ENCODE data around the gene MCTP1.

- TF ChIP-seq CTCF (IDR thresholded peaks at IDR 0.05; ENCODE audit: poor library complexity) (no peak), EZH2 (IDR thresholded peaks at IDR 0.05; ENCODE audit: borderline replicate concordance) (no peak)
Observed at GRCh38 chr5:94692581-94692980, 592.3 kb downstream of the MCTP1 start.

All from hepatocyte (in vitro differentiated cells).